NCI-H2107 treated with DMSO at 0.1 percent for 48 hours (cell line): ENCODE measurements around the gene PTBP3.
"Not testable (repeated sequence)": the region's sequence is repeated elsewhere in the genome, so short reads cannot be mapped to it uniquely, and the experiment has no call there.

Experiments used
- DNase-seq: peaks from one replicate; lab custom pipeline; 2025; ENCODE audit not compliant: unreplicated experiment; lab: John Stamatoyannopoulos, UW

The PTBP3 gene

GRCh38 chr9:112332977-112333638 lies at the start of gene PTBP3:
PTBP3 (minus strand) TSS chr9:112333619; CDS start chr9:112297865, 35,754 bp downstream.
- DNase-seq = peak; percentile 32

GRCh38 chr9:112382501-112383364 lies 49.3 kb upstream of the PTBP3 start:
- no peak for DNase-seq

GRCh38 chr9:112382066-112382465 lies 48.6 kb upstream of the PTBP3 start:
- no peak for DNase-seq

- DNase-seq = no peak
These were observed 47.4 kb upstream of the PTBP3 start for GRCh38 chr9:112380825-112381221.

- DNase-seq = peak; percentile 15
These were observed 46.8 kb upstream of the PTBP3 start, which contains the start of gene HSDL2 for GRCh38 chr9:112380102-112380824. HSDL2 (plus strand) TSS chr9:112380108; CDS start chr9:112380164, 56 bp downstream.

GRCh38 chr9:112379177-112380101 lies 46.0 kb upstream of the PTBP3 start:
- peak; percentile 95 for DNase-seq

GRCh38 chr9:112378328-112379176 lies 45.1 kb upstream of the PTBP3 start:
- DNase-seq = peak; percentile 15

GRCh38 chr9:112377684-112378327 lies 44.4 kb upstream of the PTBP3 start:
- no peak for DNase-seq

- no peak for DNase-seq
These were observed 43.7 kb upstream of the PTBP3 start for GRCh38 chr9:112377087-112377486.

GRCh38 chr9:112375361-112375760 lies 41.9 kb upstream of the PTBP3 start:
- no peak for DNase-seq

- DNase-seq = not testable (repeated sequence)
These were observed 40.8 kb upstream of the PTBP3 start for GRCh38 chr9:112374232-112374631.

- DNase-seq = not testable (repeated sequence)
These were observed 40.2 kb upstream of the PTBP3 start for GRCh38 chr9:112373666-112374065.

GRCh38 chr9:112371060-112371459 lies 37.6 kb upstream of the PTBP3 start:
- DNase-seq = no peak

GRCh38 chr9:112369817-112370216 lies 36.4 kb upstream of the PTBP3 start:
- no peak for DNase-seq

GRCh38 chr9:112367465-112367864 lies 34.0 kb upstream of the PTBP3 start:
- no peak for DNase-seq

GRCh38 chr9:112366591-112366990 lies 33.2 kb upstream of the PTBP3 start:
- DNase-seq = no peak

GRCh38 chr9:112365257-112365656 lies 31.8 kb upstream of the PTBP3 start:
- DNase-seq = not testable (repeated sequence)

GRCh38 chr9:112364761-112365160 lies 31.3 kb upstream of the PTBP3 start:
- DNase-seq = no peak

GRCh38 chr9:112361601-112362000 lies 28.2 kb upstream of the PTBP3 start:
- no peak for DNase-seq
